PFSK-1 (cell line): Measurements from ENCODE around the gene BTRC.

ENCODE experiments used
- POLR2AphosphoS5 ChIP-seq: IDR thresholded peaks from 2 replicates; pipeline ENCODE4 v1.6.1; 2012; ENCODE audit warnings: low read depth, mild to moderate bottlenecking, control low read depth, low read length, moderate library complexity
- REST ChIP-seq, 2 experiments: IDR thresholded peaks; 2 replicates each; pipeline versions ENCODE4 v1.6.1 to v1.8.0; 2011 to 2012; ENCODE audit warnings: low read depth in 2 of 2, low read length in 2 of 2, control low read depth in 1 of 2, inconsistent platforms in 1 of 2, mild to moderate bottlenecking in 1 of 2, moderate library complexity in 1 of 2; ENCODE audit not compliant: insufficient read depth in 1 of 2
- SIN3A ChIP-seq: IDR thresholded peaks from 2 replicates; pipeline ENCODE4 v1.6.1; 2012; ENCODE audit warnings: mild to moderate bottlenecking, low read length, moderate library complexity, borderline replicate concordance; ENCODE audit not compliant: insufficient read depth

GRCh38 chr10:101487399-101487798, 133.4 kb downstream of the BTRC start:
- TF ChIP-seq SIN3A: no peak
- no peak for TF ChIP-seq REST (IDR thresholded peaks at IDR 0.05; ENCODE audit: insufficient read depth in 1 of 2, low read depth in 2 of 2, low read length in 2 of 2)
- TF ChIP-seq POLR2AphosphoS5: no peak
